Calu3 (cell line): Measurements from ENCODE around the gene JDP2. TPM values are rescaled to one million over a fixed set of nuclear protein-coding genes. Genes with fewer than 3 reads are reported as not detected.

ENCODE experiments used
- BruUV-seq: library from RNA; stranded (reverse); fragments of 400-500 nt; replicated peaks from 2 replicates; lab custom pipeline; 2021; lab: Mats Ljungman, UMichigan
- CTCF ChIA-PET: fragments of 300-600 bp; sonication (Branson Sonifier 250); formaldehyde crosslinking; loops from one replicate; lab custom pipeline; 2022; ENCODE audit warnings: antibody characterized with exemption; lab: Charles Lee
- DNase-seq: peaks from one replicate; pipeline ENCODE4 v3.0.0; 2022
- H3K27ac Mint-ChIP-seq: one replicate; pipeline ENCODE4 v1.8.0; 2022; ENCODE audit warnings: mixed read lengths; ENCODE audit not compliant: unreplicated experiment
- H3K27me3 Mint-ChIP-seq: one replicate; pipeline ENCODE4 v1.8.0; 2022; ENCODE audit warnings: mixed read lengths; ENCODE audit not compliant: unreplicated experiment
- H3K36me3 Mint-ChIP-seq: one replicate; pipeline ENCODE4 v1.8.0; 2022; ENCODE audit warnings: mild to moderate bottlenecking, moderate library complexity, mixed read lengths; ENCODE audit not compliant: insufficient read depth, unreplicated experiment
- H3K4me1 Mint-ChIP-seq: one replicate; pipeline ENCODE4 v1.8.0; 2022; ENCODE audit warnings: mild to moderate bottlenecking, low read depth, mixed read lengths; ENCODE audit not compliant: unreplicated experiment
- H3K4me3 Mint-ChIP-seq: one replicate; pipeline ENCODE4 v1.8.0; 2022; ENCODE audit warnings: mild to moderate bottlenecking, low read depth, moderate library complexity, mixed read lengths; ENCODE audit not compliant: unreplicated experiment
- H3K9me3 Mint-ChIP-seq: one replicate; pipeline ENCODE4 v1.8.0; 2022; ENCODE audit warnings: low read depth, mixed read lengths; ENCODE audit not compliant: unreplicated experiment
- intact Hi-C: fragments of 100-400 bp; cut with micrococcal nuclease; formaldehyde crosslinking; loops from one replicate; pipeline ENCODE4 v1.10.0; 2022; ENCODE audit not compliant: unreplicated experiment
- total RNA-seq: library from RNA; stranded (reverse); gene quantifications from 2 replicates; pipeline ENCODE4 v1.2.3, GENCODE V29; 2022
- TF ChIP-seq, protein P1 (sequence below): fragments of 200-600 bp; IDR thresholded peaks from one replicate; pipeline ENCODE4 v1.8.0; 2022; ENCODE audit warnings: antibody characterized with exemption; ENCODE audit not compliant: unreplicated experiment

The JDP2 gene
- total RNA-seq, 1 experiment from 2014 or later = 24.1 TPM

DNA sequence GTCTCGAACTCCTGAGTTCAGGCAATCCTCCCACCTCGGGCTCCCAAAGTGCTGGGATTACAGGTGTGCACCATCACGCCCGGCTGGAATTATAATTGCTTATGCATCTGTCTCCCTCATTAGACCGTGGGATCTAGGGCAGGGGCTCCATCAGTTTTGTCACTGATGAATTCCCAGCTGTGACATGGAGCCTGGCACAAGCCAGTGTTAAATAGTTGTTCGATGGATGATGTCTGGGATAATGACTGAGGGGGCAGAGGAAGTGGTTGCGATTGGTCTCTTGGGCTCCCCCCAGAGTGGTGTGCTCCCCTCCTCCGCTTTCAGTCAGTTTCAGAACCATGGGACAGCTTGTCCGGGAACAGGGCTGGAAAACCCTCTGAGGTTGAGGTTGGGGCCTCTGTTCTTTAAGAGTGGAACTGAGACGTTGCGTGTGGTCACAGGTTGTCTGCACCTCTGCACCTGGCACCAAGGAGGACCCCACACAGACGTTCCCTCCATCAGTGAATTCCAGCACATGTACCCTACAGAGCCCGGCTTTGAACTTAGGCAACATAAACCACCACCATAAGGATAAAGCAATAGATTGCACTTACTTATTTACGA, 63.7 kb downstream of the JDP2 start:
- no peaks in the 10 kb centered on the region for H3K9me3 Mint-ChIP-seq
- H3K27me3 Mint-ChIP-seq = no peaks in the 10 kb centered on the region
- no peak overlapping the region for H3K4me3 Mint-ChIP-seq
- H3K36me3 Mint-ChIP-seq = no peaks in the 10 kb centered on the region
- no peak for DNase-seq
- intact Hi-C loops = no loop called here
- TF ChIP-seq, protein P1, sequence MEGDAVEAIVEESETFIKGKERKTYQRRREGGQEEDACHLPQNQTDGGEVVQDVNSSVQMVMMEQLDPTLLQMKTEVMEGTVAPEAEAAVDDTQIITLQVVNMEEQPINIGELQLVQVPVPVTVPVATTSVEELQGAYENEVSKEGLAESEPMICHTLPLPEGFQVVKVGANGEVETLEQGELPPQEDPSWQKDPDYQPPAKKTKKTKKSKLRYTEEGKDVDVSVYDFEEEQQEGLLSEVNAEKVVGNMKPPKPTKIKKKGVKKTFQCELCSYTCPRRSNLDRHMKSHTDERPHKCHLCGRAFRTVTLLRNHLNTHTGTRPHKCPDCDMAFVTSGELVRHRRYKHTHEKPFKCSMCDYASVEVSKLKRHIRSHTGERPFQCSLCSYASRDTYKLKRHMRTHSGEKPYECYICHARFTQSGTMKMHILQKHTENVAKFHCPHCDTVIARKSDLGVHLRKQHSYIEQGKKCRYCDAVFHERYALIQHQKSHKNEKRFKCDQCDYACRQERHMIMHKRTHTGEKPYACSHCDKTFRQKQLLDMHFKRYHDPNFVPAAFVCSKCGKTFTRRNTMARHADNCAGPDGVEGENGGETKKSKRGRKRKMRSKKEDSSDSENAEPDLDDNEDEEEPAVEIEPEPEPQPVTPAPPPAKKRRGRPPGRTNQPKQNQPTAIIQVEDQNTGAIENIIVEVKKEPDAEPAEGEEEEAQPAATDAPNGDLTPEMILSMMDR = no peak
- H3K27ac Mint-ChIP-seq = no peak overlapping the region
- no TSS peak for BruUV-seq
- CTCF ChIA-PET = no interaction called here
- H3K4me1 Mint-ChIP-seq = peaks cover 22% of the 10 kb centered on the region

DNA sequence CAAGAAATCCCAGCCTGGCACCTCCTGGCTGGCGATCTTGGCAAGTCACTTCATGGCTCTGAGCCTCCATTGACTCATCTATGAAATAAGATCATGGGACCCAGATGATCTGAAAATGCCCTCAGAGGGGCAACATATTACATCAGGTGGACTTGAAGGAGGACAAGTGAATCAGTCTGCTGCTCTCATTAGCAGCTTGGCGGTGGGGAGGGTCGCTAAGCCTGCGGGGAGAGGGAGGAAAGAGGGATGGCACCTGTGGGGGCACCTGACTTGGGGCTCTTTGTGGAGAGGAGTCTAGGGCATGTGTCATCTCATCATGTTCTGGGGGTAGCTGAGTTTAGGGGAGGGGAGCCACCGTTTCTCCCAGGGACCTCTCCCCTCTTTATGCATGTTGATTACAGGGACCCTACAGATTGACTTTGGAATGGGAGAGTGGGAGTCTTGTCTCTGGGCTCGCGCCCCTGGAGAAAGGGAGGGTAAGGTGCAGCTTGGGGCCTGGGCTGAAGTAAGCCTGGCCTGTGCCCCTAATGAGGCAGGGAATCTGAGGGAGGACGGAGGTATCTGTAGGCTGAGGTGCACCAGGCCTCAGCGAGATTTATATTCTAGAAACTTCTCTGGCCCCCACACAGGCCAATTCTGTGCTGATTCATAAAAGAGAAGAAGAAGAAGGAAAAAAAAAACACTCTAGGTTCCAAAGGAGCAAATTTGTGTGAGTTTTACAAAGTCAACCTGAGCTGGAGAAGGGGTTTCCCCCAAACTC, 65.2 kb downstream of the JDP2 start:
- Mint-ChIP-seq H3K9me3 (no peaks in the 10 kb centered on the region), H3K27ac (no peak overlapping the region), H3K4me1 (peaks cover 13% of the 10 kb centered on the region), H3K27me3 (no peaks in the 10 kb centered on the region), H3K4me3 (no peak overlapping the region), H3K36me3 (no peaks in the 10 kb centered on the region)
- CTCF ChIA-PET = no interaction called here
- TF ChIP-seq, protein P1 = no peak
- BruUV-seq = no TSS peak
- no peak for DNase-seq
- intact Hi-C loops = no loop called here

DNA sequence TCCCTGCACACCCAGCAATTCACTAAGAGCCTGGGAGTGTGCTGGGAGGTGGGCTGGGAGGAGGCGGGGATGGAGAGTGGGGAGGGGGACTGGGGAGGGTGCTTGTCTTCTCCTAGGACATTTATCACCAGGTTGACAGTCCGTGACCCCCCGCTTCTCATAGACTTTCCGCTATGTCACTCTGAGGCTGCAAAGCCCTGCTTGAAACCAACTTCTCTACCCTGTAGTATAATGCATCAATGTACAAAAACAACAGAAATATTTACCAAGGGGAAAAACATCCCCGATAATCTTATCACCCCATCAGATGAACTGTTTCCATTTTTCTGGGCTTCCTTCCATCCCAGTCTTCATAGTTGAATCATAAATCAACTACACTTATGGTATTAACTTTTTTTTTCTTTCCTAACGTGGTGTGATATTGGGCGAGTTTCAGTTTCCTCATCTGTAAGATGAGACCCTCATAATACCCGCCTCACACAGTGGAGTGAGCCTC, 65.8 kb downstream of the JDP2 start:
- intact Hi-C loops = no loop called here
- TF ChIP-seq, protein P1 = no peak
- CTCF ChIA-PET = no interaction called here
- Mint-ChIP-seq H3K36me3 (no peaks in the 10 kb centered on the region), H3K27me3 (no peaks in the 10 kb centered on the region), H3K4me3 (no peak overlapping the region), H3K4me1 (peaks cover 9% of the 10 kb centered on the region), H3K9me3 (no peaks in the 10 kb centered on the region), H3K27ac (no peak overlapping the region)
- DNase-seq = no peak
- BruUV-seq = no TSS peak

DNA sequence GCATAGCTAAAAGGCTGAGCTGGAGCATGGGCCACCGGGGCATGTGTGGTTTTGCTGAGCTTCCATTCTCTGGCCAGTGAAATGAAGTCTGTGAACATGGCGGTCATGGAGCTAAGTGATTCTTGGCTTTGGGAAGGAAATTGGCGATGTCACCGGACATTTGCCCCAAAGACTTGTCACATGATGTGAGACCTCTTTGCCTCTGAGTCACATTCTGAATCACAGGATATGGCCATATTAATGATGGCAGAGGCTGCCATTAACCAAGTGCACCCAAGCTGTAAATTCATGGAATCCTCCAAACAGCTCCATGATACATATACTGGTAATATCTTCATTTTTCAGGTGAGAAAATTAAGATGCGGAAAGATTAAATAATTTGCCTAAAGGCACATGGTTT, 67.1 kb downstream of the JDP2 start:
- BruUV-seq = no TSS peak
- no peaks in the 10 kb centered on the region for H3K9me3 Mint-ChIP-seq
- no peak overlapping the region for H3K4me3 Mint-ChIP-seq
- H3K36me3 Mint-ChIP-seq = no peaks in the 10 kb centered on the region
- no peak for DNase-seq
- TF ChIP-seq, protein P1 = no peak
- CTCF ChIA-PET = no interaction called here
- no peak overlapping the region for H3K27ac Mint-ChIP-seq
- intact Hi-C loops = no loop called here
- H3K27me3 Mint-ChIP-seq = no peaks in the 10 kb centered on the region
- peaks cover 5% of the 10 kb centered on the region for H3K4me1 Mint-ChIP-seq
